Thymus (tissue), 11 donors: ENCODE data around the gene ZNF276. TPM values are rescaled to one million over a fixed set of nuclear protein-coding genes. Genes with fewer than 3 reads are reported as not detected.
A peak's percentile ranks its signal among the peaks of the same experiment; 100 is the strongest.

Experiments used
- DNase-seq, 9 donors: peaks; one replicate each; pipeline ENCODE4 v3.0.0-alpha.2; 2013; ENCODE audit warnings: low spot score in 9 of 9, low read depth in 6 of 9, missing footprints in 1 of 9
- H3K27ac ChIP-seq, 2 donors: one replicate each; pipeline ENCODE4 v1.5.1; 2013; ENCODE audit warnings: control low read depth in 1 of 2, low read depth in 1 of 2, low read length in 1 of 2, mild to moderate bottlenecking in 1 of 2, moderate library complexity in 1 of 2
- H3K27me3 ChIP-seq, 2 donors: one replicate each; pipeline ENCODE4 v1.5.1; 2013; ENCODE audit warnings: low read length in 1 of 2; ENCODE audit not compliant: control insufficient read depth in 2 of 2, insufficient read depth in 1 of 2
- H3K36me3 ChIP-seq, 2 donors: one replicate each; pipeline ENCODE4 v1.5.1; 2013; ENCODE audit warnings: low read length in 1 of 2, mild to moderate bottlenecking in 1 of 2, moderate library complexity in 1 of 2; ENCODE audit not compliant: control insufficient read depth in 2 of 2, insufficient read depth in 2 of 2
- H3K4me1 ChIP-seq, 2 donors: one replicate each; pipeline ENCODE4 v1.5.1; 2013; ENCODE audit warnings: low read length in 2 of 2; ENCODE audit not compliant: control insufficient read depth in 2 of 2, insufficient read depth in 2 of 2
- H3K4me3 ChIP-seq, 2 donors: one replicate each; pipeline ENCODE4 v1.5.1; 2013; ENCODE audit warnings: low read length in 2 of 2, control low read depth in 1 of 2, mild to moderate bottlenecking in 1 of 2
- H3K9me3 ChIP-seq, 2 donors: one replicate each; pipeline ENCODE4 v1.5.1; 2013; ENCODE audit warnings: low read length in 1 of 2, mild to moderate bottlenecking in 1 of 2; ENCODE audit not compliant: control insufficient read depth in 2 of 2, insufficient read depth in 1 of 2
- WGBS: extraction: QIAGEN DNeasy Blood & Tissue Kit; methylation state at CpG from one replicate; pipeline ENCODE4 v1.1.7; 2013; 5-methylcytosine and 5-hydroxymethylcytosine counted together
- polyA plus RNA-seq: library from polyadenylated mRNA; stranded (reverse); fragments of 200-250 nt; gene quantifications from one replicate; pipeline ENCODE4 v1.2.3, GENCODE V29; 2013
- total RNA-seq: library from RNA; stranded (reverse); fragments of 120-200 nt; gene quantifications from one replicate; pipeline ENCODE4 v1.2.4, GENCODE V29; 2013
- donor health status: healthy.

The ZNF276 gene
- total and polyA plus RNA-seq, 2 donors = 35.6 to 55.0 TPM

GRCh38 chr16:89709166-89709565, 12.2 kb upstream of the ZNF276 start:
- H3K4me1 ChIP-seq = peaks cover 11 to 17% of the 10 kb centered on the region in 2 donors
- no peaks in the 10 kb centered on the region for H3K36me3 ChIP-seq
- H3K4me3 ChIP-seq = no peak overlapping the region
- H3K9me3 ChIP-seq = no peaks in the 10 kb centered on the region
- no peak overlapping the region for H3K27ac ChIP-seq
- no peak for DNase-seq
- WGBS = 95% methylated on average over 10 of the region's 10 CpGs
- H3K27me3 ChIP-seq = peaks cover 0 to 14% of the 10 kb centered on the region in 2 donors

DNA sequence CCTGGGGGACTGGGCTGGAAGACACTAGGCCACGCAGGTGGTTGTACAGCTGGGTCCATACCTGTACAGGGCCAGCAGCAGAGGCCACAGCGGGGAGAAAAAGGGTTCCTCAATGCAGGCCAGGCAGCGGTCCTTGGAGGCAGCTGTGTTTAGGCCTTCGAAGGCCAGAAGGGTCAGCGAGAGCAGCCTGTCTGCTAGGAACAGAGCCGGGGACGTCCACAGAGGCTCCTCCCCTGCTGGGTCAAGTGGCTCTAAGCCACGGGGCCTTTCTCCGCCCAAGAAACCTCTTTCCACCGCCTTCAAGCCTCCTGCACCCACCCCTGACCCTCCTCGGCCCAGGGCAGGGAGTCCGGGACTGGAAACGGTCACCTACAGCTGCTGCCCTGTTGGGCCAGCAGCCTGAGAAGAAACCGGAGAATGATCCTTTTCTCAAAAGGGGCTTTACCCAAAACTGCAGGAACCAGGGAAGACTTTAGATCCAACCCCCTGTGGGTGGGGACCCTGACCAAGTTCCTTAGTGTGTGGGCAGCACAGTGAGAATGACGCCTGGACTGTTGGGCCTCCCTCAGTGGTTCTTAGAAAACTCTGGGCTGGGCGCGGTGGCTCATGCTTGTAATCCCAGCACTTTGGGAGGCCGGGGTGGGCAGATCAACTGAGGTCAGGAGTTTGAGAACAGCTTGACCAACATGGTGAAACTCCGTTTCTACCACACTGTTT, 11.5 kb upstream of the ZNF276 start:
- H3K9me3 ChIP-seq = no peaks in the 10 kb centered on the region
- WGBS = 95% methylated on average over 19 of the region's 19 CpGs
- peaks cover 11 to 17% of the 10 kb centered on the region in 2 donors for H3K4me1 ChIP-seq
- H3K27me3 ChIP-seq = peaks cover 0 to 14% of the 10 kb centered on the region in 2 donors
- no peak for DNase-seq
- no peak overlapping the region for H3K4me3 ChIP-seq
- H3K27ac ChIP-seq = no peak overlapping the region
- H3K36me3 ChIP-seq = no peaks in the 10 kb centered on the region

DNA sequence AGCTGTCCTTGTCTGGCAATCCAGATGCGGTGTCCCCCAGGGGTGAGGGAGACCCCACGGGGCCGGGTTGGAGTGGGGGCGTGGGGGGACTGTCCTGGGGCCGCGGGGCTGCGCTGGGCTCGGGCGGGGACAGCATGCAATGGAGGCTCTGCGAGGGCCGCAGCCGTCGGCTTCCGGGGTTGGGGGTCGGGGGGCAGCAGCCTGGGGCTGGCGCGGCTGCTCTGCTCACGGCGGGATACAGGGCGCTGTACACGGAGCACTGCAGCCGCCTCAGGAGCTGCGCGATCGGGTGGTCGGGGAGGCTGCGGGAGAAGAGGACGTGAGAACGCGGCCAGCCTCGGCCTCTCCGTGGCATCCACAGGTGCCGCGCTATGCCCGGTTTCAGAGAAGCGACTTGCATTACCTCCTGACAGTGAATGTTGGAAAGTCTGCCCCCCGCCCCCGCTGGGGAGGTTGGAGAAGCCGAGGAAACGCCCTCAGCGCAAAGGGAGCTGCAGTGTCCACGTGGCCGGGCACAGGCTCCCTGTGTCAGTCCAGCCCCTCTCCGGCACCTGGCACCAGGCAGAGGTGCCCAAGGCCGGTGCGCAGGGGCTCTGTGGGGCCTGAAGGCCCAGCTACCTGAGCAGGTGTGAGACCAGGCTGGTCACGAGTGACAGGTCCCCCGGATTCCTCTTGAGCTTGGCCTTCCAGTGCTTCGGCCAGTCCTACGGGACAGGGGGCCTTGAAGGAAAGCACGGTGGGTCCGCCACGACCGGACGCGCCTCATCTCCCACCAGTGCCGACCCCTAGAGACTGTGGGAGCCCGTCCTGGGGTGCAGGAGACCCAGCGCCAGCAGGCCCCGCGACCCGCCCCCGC, 10.4 kb upstream of the ZNF276 start:
- Histone ChIP-seq H3K4me3 (no peak overlapping the region), H3K36me3 (no peaks in the 10 kb centered on the region), H3K27me3 (peaks cover 0 to 14% of the 10 kb centered on the region in 2 donors), H3K4me1 (peaks cover 11 to 17% of the 10 kb centered on the region in 2 donors), H3K27ac (no peak overlapping the region), H3K9me3 (no peaks in the 10 kb centered on the region)
- 95% methylated on average over 63 of the region's 63 CpGs for WGBS
- no peak for DNase-seq

DNA sequence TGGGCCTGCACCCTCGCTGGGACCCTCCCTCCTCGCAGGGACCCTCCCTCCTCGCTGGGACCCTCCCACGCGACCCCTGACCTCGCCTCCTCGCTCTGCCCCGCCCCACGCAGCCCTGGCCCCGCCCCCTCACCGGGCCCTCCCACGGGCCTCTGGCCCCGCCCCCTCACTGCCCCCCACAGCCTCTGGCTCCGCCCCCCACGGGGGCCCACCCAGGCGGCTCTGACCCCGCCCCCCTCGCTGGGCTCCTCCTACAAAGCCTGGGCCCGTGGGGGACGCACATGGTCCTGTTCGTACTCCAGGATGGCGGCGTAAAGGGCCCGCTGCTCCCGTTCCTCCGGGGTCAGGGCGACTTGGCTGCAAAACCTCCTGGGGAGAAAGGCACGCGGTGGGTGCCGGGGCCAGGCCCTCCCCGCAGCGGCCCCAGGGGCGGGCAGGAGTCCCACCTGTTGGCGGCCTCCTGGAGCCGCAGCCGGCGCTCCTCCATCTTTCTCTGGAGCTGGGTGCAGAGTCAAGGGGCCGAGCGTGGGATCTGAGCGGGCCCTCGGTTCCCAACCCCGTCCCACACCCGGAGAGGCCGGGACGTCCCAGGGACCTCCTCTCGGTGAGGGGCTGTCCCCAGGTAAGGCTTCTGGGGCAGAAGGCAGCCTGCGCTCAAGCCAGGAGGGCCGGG, 9.6 kb upstream of the ZNF276 start:
- no peaks in the 10 kb centered on the region for H3K9me3 ChIP-seq
- peaks cover 9 to 11% of the 10 kb centered on the region in 2 donors for H3K4me1 ChIP-seq
- peak overlapping the region; percentile 43 to 52 for H3K4me3 ChIP-seq
- H3K27ac ChIP-seq = peak overlapping the region in 1 of 2 donors; percentile 3
- H3K27me3 ChIP-seq = peaks cover 0 to 14% of the 10 kb centered on the region in 2 donors
- peak in 5 of 9 donors; percentile 35 to 72 (median 57) for DNase-seq
- H3K36me3 ChIP-seq = no peaks in the 10 kb centered on the region
- WGBS = 3% methylated on average over 48 of the region's 48 CpGs

GRCh38 chr16:89712274-89712781, 9.0 kb upstream of the ZNF276 start:
- WGBS = 20% methylated on average over 22 of the region's 22 CpGs
- no peaks in the 10 kb centered on the region for H3K36me3 ChIP-seq
- H3K27ac ChIP-seq = no peak overlapping the region
- no peak for DNase-seq
- no peaks in the 10 kb centered on the region for H3K9me3 ChIP-seq
- peaks cover 9 to 11% of the 10 kb centered on the region in 2 donors for H3K4me1 ChIP-seq
- peaks cover 0 to 14% of the 10 kb centered on the region in 2 donors for H3K27me3 ChIP-seq
- H3K4me3 ChIP-seq = peak overlapping the region; percentile 43 to 52

- DNase-seq = no peak
- WGBS = 97% methylated on average over 15 of the region's 15 CpGs
- Histone ChIP-seq H3K4me1 (peaks cover 14 to 19% of the 10 kb centered on the region in 2 donors), H3K36me3 (no peaks in the 10 kb centered on the region), H3K9me3 (no peaks in the 10 kb centered on the region), H3K27ac (no peak overlapping the region), H3K4me3 (no peak overlapping the region), H3K27me3 (peaks cover 10 to 27% of the 10 kb centered on the region in 2 donors)
Observed at GRCh38 chr16:89716493-89716892, 4.8 kb upstream of the ZNF276 start.

- peaks cover 10 to 23% of the 10 kb centered on the region in 2 donors for H3K27me3 ChIP-seq
- no peak for DNase-seq
Observed at GRCh38 chr16:89716916-89717687, 4.2 kb upstream of the ZNF276 start.

DNA sequence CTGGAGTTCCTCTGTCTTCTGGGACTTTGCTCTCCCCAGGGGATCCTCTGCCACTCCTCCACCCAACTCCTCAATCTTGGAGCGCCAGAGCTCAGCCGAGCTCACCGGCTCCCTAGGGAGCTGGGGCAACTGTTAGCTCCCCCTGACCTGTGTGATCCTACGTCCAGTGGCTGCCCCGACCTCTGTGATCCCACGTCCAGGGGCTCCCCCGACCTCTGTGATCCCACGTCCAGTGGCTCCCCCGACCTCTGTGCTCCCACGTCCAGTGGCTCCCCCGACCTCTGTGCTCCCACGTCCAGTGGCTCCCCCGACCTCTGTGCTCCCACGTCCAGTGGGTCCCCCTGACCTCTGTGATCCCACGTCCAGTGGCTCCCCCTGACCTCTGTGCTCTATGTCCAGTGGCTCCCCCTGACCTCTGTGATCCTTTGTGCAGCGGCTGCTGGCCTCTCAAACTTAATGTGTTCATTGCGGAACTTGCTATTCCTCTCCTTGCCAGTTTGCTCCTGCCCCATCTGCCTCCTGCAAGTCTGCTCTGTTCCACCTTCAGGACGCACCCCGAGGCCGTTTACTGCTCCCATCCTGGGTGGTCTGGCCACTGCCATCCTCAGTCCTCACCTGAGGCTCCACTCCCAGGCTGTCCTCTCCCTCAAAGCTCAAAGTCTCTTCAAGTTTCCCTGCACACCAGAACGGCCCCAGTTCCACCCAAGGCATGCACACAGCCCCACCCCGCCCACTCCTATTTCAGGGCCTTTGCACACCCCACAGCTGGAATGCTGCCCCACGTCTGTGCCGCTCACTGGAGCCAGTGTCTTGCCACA, 3.4 kb upstream of the ZNF276 start:
- peaks cover 8 to 14% of the 10 kb centered on the region in 2 donors for H3K4me1 ChIP-seq
- 96% methylated on average over 24 of the region's 24 CpGs for WGBS
- H3K27ac ChIP-seq = no peak overlapping the region
- DNase-seq = no peak
- peaks cover 10 to 17% of the 10 kb centered on the region in 2 donors for H3K27me3 ChIP-seq
- H3K9me3 ChIP-seq = no peaks in the 10 kb centered on the region
- no peak overlapping the region for H3K4me3 ChIP-seq
- peaks cover 0 to 5% of the 10 kb centered on the region in 2 donors for H3K36me3 ChIP-seq

More at GRCh38 chr16:89716916-89717687, 4.2 kb upstream of the ZNF276 start:
- H3K4me3 ChIP-seq = no peak overlapping the region
- H3K27ac ChIP-seq = no peak overlapping the region
- no peaks in the 10 kb centered on the region for H3K9me3 ChIP-seq
- WGBS = 97% methylated on average over 29 of the region's 29 CpGs
- no peaks in the 10 kb centered on the region for H3K36me3 ChIP-seq
- peaks cover 10 to 15% of the 10 kb centered on the region in 2 donors for H3K4me1 ChIP-seq
